Lower leg skin (tissue), 4 donors: Measurements from ENCODE around the gene BDKRB2. TPM values are rescaled to one million over a fixed set of nuclear protein-coding genes. Genes with fewer than 3 reads are reported as not detected.

Experiments
- DNase-seq, 2 donors: peaks; one replicate each; pipeline ENCODE4 v3.0.0-alpha.2; 2019; ENCODE audit warnings: low spot score in 2 of 2
- H3K4me3 ChIP-seq: fragments of 200-600 bp; sonication (generic); 2 replicates; pipeline ENCODE4 v1.5.1; 2017; ENCODE audit warnings: mild to moderate bottlenecking, low read depth; ENCODE audit not compliant: poor library complexity, severe bottlenecking
- POLR2A ChIP-seq, 2 donors: fragments of 450-650 bp; IDR thresholded peaks; one replicate each; pipeline ENCODE4 v1.6.1; 2016 to 2017; ENCODE audit warnings: antibody characterized with exemption in 2 of 2, mild to moderate bottlenecking in 1 of 2, moderate library complexity in 1 of 2
- WGBS, 2 donors: methylation state at CpG; one replicate each; pipeline ENCODE4 v1.1.5; 2018; 5-methylcytosine and 5-hydroxymethylcytosine counted together
- intact Hi-C: fragments of 100-400 bp; cut with DNase I; formaldehyde crosslinking; loops from one replicate; pipeline ENCODE4 v1.15.0; 2023; ENCODE audit warnings: low total_unique reads
- total RNA-seq, 4 donors: library from RNA; depleted of rRNA; stranded (reverse); fragments of >200 nt; gene quantifications; one replicate each; pipeline ENCODE4 v1.1.0, GENCODE V29; 2016
- TF ChIP-seq, protein P1 (sequence below), 3 donors: fragments of 450-650 bp; IDR thresholded peaks; one replicate each; pipeline ENCODE4 v1.5.1; 2016; ENCODE audit warnings: antibody characterized with exemption in 3 of 3, mild to moderate bottlenecking in 3 of 3, moderate library complexity in 2 of 3

BDKRB2 gene
- total RNA-seq, 4 donors from 2014 or later, result 8.3 to 14.8 (median 9.4) TPM

DNA sequence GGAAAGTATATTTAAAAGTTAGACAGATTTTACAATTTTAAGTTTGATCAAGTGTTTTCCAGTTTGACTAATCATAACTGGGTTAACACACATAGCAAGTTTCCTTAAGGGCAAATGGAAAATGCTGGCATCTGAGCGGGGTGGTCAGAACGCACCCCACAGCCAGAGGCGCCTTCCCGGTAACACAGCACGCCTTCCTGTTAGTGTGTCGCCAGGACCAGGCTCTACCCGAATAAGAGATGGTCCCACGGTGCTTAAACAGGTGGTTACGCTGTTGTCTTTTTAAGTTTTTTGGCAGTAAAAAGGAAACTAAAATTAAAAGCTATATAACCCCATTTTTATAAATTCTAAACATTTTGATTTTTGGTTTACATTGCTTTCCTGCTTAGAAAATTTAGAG is 79.4 kb downstream of the BDKRB2 start:
- DNase-seq, result no peak
- no peak overlapping the region for H3K4me3 ChIP-seq
- WGBS, 2 donors, result 90 to 91% methylated on average over 9 of the region's 9 CpGs
- TF ChIP-seq POLR2A (IDR thresholded peaks at IDR 0.05), result no peak
- TF ChIP-seq, protein P1, sequence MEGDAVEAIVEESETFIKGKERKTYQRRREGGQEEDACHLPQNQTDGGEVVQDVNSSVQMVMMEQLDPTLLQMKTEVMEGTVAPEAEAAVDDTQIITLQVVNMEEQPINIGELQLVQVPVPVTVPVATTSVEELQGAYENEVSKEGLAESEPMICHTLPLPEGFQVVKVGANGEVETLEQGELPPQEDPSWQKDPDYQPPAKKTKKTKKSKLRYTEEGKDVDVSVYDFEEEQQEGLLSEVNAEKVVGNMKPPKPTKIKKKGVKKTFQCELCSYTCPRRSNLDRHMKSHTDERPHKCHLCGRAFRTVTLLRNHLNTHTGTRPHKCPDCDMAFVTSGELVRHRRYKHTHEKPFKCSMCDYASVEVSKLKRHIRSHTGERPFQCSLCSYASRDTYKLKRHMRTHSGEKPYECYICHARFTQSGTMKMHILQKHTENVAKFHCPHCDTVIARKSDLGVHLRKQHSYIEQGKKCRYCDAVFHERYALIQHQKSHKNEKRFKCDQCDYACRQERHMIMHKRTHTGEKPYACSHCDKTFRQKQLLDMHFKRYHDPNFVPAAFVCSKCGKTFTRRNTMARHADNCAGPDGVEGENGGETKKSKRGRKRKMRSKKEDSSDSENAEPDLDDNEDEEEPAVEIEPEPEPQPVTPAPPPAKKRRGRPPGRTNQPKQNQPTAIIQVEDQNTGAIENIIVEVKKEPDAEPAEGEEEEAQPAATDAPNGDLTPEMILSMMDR (IDR thresholded peaks at IDR 0.05), result no peak
- intact Hi-C loops, result loop anchor here (10.0 kb wide), 1 partner anchor 279 kb away; no protein-coding TSS in a partner anchor

DNA sequence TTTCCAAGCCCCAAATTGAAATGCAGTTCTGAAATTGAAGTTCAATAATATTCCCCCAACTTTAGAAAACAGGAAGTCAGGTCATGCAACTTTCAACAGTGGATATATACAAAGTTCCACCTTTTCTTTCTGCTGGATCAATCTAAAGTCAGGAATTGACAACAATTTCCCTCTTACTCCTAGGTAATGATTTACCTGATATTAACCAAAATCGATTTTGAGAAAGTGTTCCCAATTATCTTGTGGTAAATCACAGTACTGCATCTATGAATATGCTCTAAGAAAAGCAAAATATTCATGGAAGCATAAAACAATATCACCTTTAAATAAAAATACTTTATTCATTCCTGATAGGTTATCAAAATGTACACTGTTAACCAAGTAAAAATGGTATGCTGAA is 79.8 kb downstream of the BDKRB2 start:
- WGBS, 2 donors, result 79 to 81% methylated on average over 1 of the region's 1 CpG
- no peak overlapping the region for H3K4me3 ChIP-seq
- no peak for DNase-seq
- TF ChIP-seq, protein P1 (IDR thresholded peaks at IDR 0.05), result no peak
- TF ChIP-seq POLR2A (IDR thresholded peaks at IDR 0.05), result no peak
- intact Hi-C loops, result loop anchor here (10.0 kb wide), 1 partner anchor 280 kb away; no protein-coding TSS in a partner anchor

DNA sequence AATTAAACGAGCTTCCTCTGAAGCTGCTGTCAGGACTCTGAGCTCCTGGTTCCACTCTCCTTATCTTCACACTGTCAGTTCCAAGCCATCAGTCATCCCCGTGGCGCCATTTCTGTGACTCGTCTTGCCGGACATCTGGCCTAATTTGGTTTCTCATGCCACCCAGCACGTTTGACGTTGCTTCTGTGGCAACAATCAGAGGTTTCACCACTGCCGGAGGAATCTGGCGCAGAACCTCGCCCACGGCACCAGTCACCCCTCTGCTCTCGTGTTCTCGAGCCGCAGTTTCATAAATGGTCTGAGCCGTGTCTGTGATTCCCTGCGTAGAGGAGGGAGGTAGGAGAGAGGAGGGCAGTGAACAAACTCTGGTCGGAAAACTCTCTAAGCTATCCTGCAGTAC is 81.0 kb downstream of the BDKRB2 start:
- 78 to 80% methylated on average over 17 of the region's 17 CpGs for WGBS, 2 donors
- intact Hi-C loops, result loop anchor here (10.0 kb wide), 1 partner anchor 281 kb away; no protein-coding TSS in a partner anchor
- no peak for TF ChIP-seq POLR2A (IDR thresholded peaks at IDR 0.05)
- TF ChIP-seq, protein P1 (IDR thresholded peaks at IDR 0.05), result no peak
- no peak overlapping the region for H3K4me3 ChIP-seq
- no peak for DNase-seq

DNA sequence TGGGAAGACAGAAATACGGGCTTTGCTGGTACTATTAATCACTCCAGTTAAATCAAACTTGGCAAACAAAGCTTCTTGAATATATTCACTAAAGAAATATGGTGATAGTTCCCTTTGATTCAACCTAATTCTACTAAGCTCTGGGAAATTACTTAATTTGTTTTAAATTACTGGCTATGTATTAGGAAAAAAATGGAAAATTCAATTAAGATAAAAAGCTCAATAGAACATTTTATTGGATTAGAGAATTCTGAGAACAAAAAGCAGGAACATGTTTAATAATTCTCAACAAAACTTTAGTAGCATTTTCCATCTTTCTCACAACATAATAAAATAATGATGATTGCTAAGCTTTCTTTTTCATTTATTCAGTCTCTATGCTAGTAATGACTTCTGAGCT is 81.6 kb downstream of the BDKRB2 start:
- no peak for DNase-seq
- intact Hi-C loops, result loop anchor here (10.0 kb wide), 1 partner anchor 281 kb away; no protein-coding TSS in a partner anchor
- 74 to 84% methylated on average over 1 of the region's 1 CpG for WGBS, 2 donors
- H3K4me3 ChIP-seq, result no peak overlapping the region
- TF ChIP-seq, protein P1 (IDR thresholded peaks at IDR 0.05), result no peak
- TF ChIP-seq POLR2A (IDR thresholded peaks at IDR 0.05), result no peak

DNA sequence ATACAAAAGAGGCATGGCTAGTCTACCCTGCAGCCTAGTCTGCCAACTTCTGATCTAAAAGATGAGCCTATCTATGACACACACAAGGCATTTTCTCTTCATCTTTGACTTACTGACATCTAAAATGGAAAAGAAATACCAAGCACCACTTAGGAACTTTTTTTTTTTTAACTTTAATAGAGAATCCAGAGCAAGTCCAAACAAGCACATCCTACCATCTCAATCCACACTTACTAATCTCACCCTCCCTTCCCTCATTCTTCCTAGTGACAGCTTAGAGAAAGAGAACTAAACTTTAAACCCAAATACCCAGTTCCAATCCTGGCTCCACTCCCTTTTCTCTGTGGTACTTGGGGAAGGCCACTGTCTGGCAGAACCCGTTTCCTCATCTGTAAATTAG is 83.2 kb downstream of the BDKRB2 start:
- 76 to 92% methylated on average over 1 of the region's 1 CpG for WGBS, 2 donors
- DNase-seq, result no peak
- TF ChIP-seq POLR2A (IDR thresholded peaks at IDR 0.05), result no peak
- TF ChIP-seq, protein P1 (IDR thresholded peaks at IDR 0.05), result no peak
- intact Hi-C loops, result loop anchor here (10.0 kb wide), 1 partner anchor 283 kb away; no protein-coding TSS in a partner anchor
- H3K4me3 ChIP-seq, result no peak overlapping the region

Other genes with a start within 250 kb of the BDKRB2 start
- gene C14orf132, start 165.5 kb upstream of the BDKRB2 start, total RNA-seq, result 10 to 100 TPM in 3 of 4 donors, 1 to 10 TPM in 1; 9.6 to 24.9 (median 16.6) TPM
- 1 to 10 TPM in 3 of 4 donors, under 1 TPM in 1; 0.91 to 5.4 (median 1.8) TPM for gene BDKRB1, start 51.4 kb downstream of the BDKRB2 start, total RNA-seq
- 10 to 100 TPM; 23.8 to 44.8 (median 30.9) TPM for gene ATG2B, start 158.5 kb downstream of the BDKRB2 start, total RNA-seq
- gene GSKIP, start 158.7 kb downstream of the BDKRB2 start, total RNA-seq, result 10 to 100 TPM; 22.6 to 37.1 (median 27.4) TPM
- 10 to 100 TPM in 3 of 4 donors, 1 to 10 TPM in 1; 9.8 to 22.5 (median 11.7) TPM for gene AK7, start 187.3 kb downstream of the BDKRB2 start, total RNA-seq